Esophagus muscularis mucosa (tissue), 4 donors: Measurements from ENCODE around the gene CLEC17A.
"Not testable (repeated sequence)": the region's sequence is repeated elsewhere in the genome, so short reads cannot be mapped to it uniquely, and the experiment has no call there.

Experiments
- CTCF ChIP-seq, 3 experiments: fragments of 200-600 bp in 2 of 3; fragments of 450-650 bp in 1 of 3; sonication (generic) in 2 of 3; IDR thresholded peaks; one replicate each; pipeline ENCODE4 v1.5.1; 2017 to 2019; ENCODE audit warnings: antibody characterized with exemption in 3 of 3, mild to moderate bottlenecking in 2 of 3, moderate library complexity in 1 of 3
- EP300 ChIP-seq: sonication (generic); formaldehyde crosslinking; IDR thresholded peaks from one replicate; pipeline ENCODE4 v1.6.1; 2017; ENCODE audit warnings: antibody characterized with exemption
- POLR2A ChIP-seq: fragments of 450-650 bp; IDR thresholded peaks from one replicate; pipeline ENCODE4 v1.6.1; 2017; ENCODE audit warnings: antibody characterized with exemption, moderate library complexity, mild to moderate bottlenecking, low read depth

GRCh38 chr19:14612242-14612641 is 29.4 kb downstream of the CLEC17A start:
- not testable (repeated sequence) for TF ChIP-seq CTCF (IDR thresholded peaks at IDR 0.05); POLR2A; EP300
